WTC11 (cell line): ENCODE results near the gene ZMIZ2. TPM values are rescaled to one million over a fixed set of nuclear protein-coding genes. Genes with fewer than 3 reads are reported as not detected.

Source experiments
- ATAC-seq: fragments of 200-7000 bp; cut with Tn5 transposase; 2 replicates; pipeline ENCODE4 v1.10.0; 2021; ENCODE audit warnings: mild to moderate bottlenecking, moderate library complexity
- CTCF ChIA-PET: fragments of 300-600 bp; sonication (Branson Sonifier 250); formaldehyde crosslinking; loops from one replicate; lab custom pipeline; 2021; ENCODE audit warnings: antibody characterized with exemption; lab: Charles Lee
- POLR2A ChIA-PET: fragments of 350-600 bp; sonication (Branson Sonifier 250); formaldehyde crosslinking; loops from one replicate; lab custom pipeline; 2021; ENCODE audit warnings: antibody characterized with exemption; lab: Charles Lee
- DNase-seq: peaks from one replicate; pipeline ENCODE4 v3.0.0; 2021; ENCODE audit warnings: low spot score
- H3K27ac Mint-ChIP-seq: 2 replicates; pipeline ENCODE4 v1.8.0; 2021; ENCODE audit warnings: mixed read lengths
- H3K27me3 Mint-ChIP-seq: 2 replicates; pipeline ENCODE4 v1.8.0; 2021; ENCODE audit warnings: low read depth, mild to moderate bottlenecking, moderate library complexity, mixed read lengths
- H3K36me3 Mint-ChIP-seq: 2 replicates; pipeline ENCODE4 v1.8.0; 2021; ENCODE audit warnings: mixed read lengths
- H3K4me1 Mint-ChIP-seq: 2 replicates; pipeline ENCODE4 v1.8.0; 2022; ENCODE audit warnings: mixed read lengths
- H3K4me3 Mint-ChIP-seq: 2 replicates; pipeline ENCODE4 v1.8.0; 2021; ENCODE audit warnings: mild to moderate bottlenecking, moderate library complexity, mixed read lengths
- H3K9me3 Mint-ChIP-seq: 2 replicates; pipeline ENCODE4 v1.8.0; 2021; ENCODE audit warnings: mixed read lengths
- ARID4B ChIP-seq: sonication (generic); formaldehyde crosslinking; IDR thresholded peaks from 2 replicates; pipeline ENCODE4 v1.8.0; 2023; ENCODE audit warnings: missing genetic modification reagents, mild to moderate bottlenecking, borderline replicate concordance
- ATF1 ChIP-seq: sonication (generic); formaldehyde crosslinking; IDR thresholded peaks from 2 replicates; pipeline ENCODE4 v1.8.1; 2023; ENCODE audit warnings: mild to moderate bottlenecking, moderate library complexity, missing genetic modification reagents
- HMGA2 ChIP-seq: fragments of 250-450 bp; sonication (Bioruptor Pico); IDR thresholded peaks from 2 replicates; pipeline ENCODE4 v1.4.0; 2021; ENCODE audit warnings: mild to moderate bottlenecking, moderate library complexity
- HMGXB4 ChIP-seq: sonication (generic); formaldehyde crosslinking; IDR thresholded peaks from 2 replicates; pipeline ENCODE4 v1.8.1; 2023; ENCODE audit warnings: mild to moderate bottlenecking, moderate library complexity, missing genetic modification reagents
- JAZF1 ChIP-seq: fragments of 250-450 bp; sonication (Bioruptor Pico); IDR thresholded peaks from 2 replicates; pipeline ENCODE4 v1.9.0; 2021; ENCODE audit warnings: moderate library complexity, mild to moderate bottlenecking, inconsistent platforms
- MLX ChIP-seq: sonication (generic); formaldehyde crosslinking; IDR thresholded peaks from 2 replicates; pipeline ENCODE4 v1.8.1; 2023; ENCODE audit warnings: mild to moderate bottlenecking, missing genetic modification reagents, moderate library complexity
- MYBL2 ChIP-seq: sonication (generic); formaldehyde crosslinking; IDR thresholded peaks from 2 replicates; pipeline ENCODE4 v1.8.1; 2023; ENCODE audit warnings: mild to moderate bottlenecking, moderate library complexity, missing genetic modification reagents
- NR3C1 ChIP-seq: sonication (generic); formaldehyde crosslinking; conservative IDR thresholded peaks from 2 replicates; pipeline ENCODE4 v1.8.1; 2023; ENCODE audit warnings: low read depth, mild to moderate bottlenecking, missing genetic modification reagents
- PRDM15 ChIP-seq: sonication (generic); formaldehyde crosslinking; IDR thresholded peaks from 2 replicates; pipeline ENCODE4 v1.8.0; 2022; ENCODE audit warnings: missing genetic modification reagents
- RELA ChIP-seq: sonication (generic); formaldehyde crosslinking; IDR thresholded peaks from 2 replicates; pipeline ENCODE4 v1.8.1; 2022; ENCODE audit warnings: missing genetic modification reagents, mild to moderate bottlenecking, borderline replicate concordance
- ZNF317 ChIP-seq: sonication (generic); formaldehyde crosslinking; IDR thresholded peaks from 2 replicates; pipeline ENCODE4 v1.8.1; 2023; ENCODE audit warnings: low read depth, mild to moderate bottlenecking, moderate library complexity, missing genetic modification reagents, borderline replicate concordance
- ZNF512 ChIP-seq: sonication (generic); formaldehyde crosslinking; IDR thresholded peaks from 2 replicates; pipeline ENCODE4 v1.8.1; 2022; ENCODE audit warnings: missing genetic modification reagents, borderline replicate concordance
- total RNA-seq: library from RNA; stranded (reverse); gene quantifications from 3 replicates; pipeline ENCODE4 v1.2.3, GENCODE V29; 2021

The ZMIZ2 gene
- total RNA-seq, 1 experiment from 2014 or later: 102 TPM

GRCh38 chr7:44811093-44811492 lies 62.4 kb downstream of the ZMIZ2 start (continued):
- no peak for TF ChIP-seq JAZF1 (CRISPR knock-in tag)
- no peak for TF ChIP-seq MLX (CRISPR knock-in tag)
- no peak for TF ChIP-seq MYBL2 (CRISPR knock-in tag)
- TF ChIP-seq RELA (CRISPR knock-in tag): no peak
- TF ChIP-seq NR3C1 (CRISPR knock-in tag): no peak
- no peak for TF ChIP-seq ATF1 (CRISPR knock-in tag)

- Mint-ChIP-seq H3K9me3 (no peaks in the 10 kb centered on the region), H3K4me3 (no peak overlapping the region), H3K36me3 (no peaks in the 10 kb centered on the region), H3K4me1 (no peaks in the 10 kb centered on the region)
- DNase-seq: no peak
- TF ChIP-seq HMGA2 (CRISPR knock-in tag): no peak
- TF ChIP-seq ARID4B (CRISPR knock-in tag): no peak
- TF ChIP-seq JAZF1 (CRISPR knock-in tag): no peak
- no peak for TF ChIP-seq ZNF512 (CRISPR knock-in tag)
- TF ChIP-seq ZNF317 (CRISPR knock-in tag): no peak
- TF ChIP-seq HMGXB4 (CRISPR knock-in tag): no peak
- TF ChIP-seq PRDM15 (CRISPR knock-in tag): no peak
- TF ChIP-seq, all 79 proteins: peak for 0
- POLR2A ChIA-PET: no interaction called here
- no peak overlapping the region for H3K27ac Mint-ChIP-seq
- no peak for ATAC-seq
- H3K27me3 Mint-ChIP-seq: no peaks in the 10 kb centered on the region
- CTCF ChIA-PET: interaction anchor here (1.4 kb wide), 1 partner anchor 40 kb away, joined by 3 read pairs; no protein-coding TSS in a partner anchor
Measured at GRCh38 chr7:44811571-44811970, 62.9 kb downstream of the ZMIZ2 start.
